Sciatic nerve (tissue), 2 donors: ENCODE data around the gene PADI2. TPM values are rescaled to one million over a fixed set of nuclear protein-coding genes. Genes with fewer than 3 reads are reported as not detected.

Experiments
- ATAC-seq: fragments of 200-7000 bp; cut with Tn5 transposase; one replicate; pipeline ENCODE4 v1.9.1; 2020; ENCODE audit warnings: mild to moderate bottlenecking, moderate library complexity
- DNase-seq: peaks from one replicate; pipeline ENCODE4 v3.0.0-alpha.2; 2020; ENCODE audit warnings: low spot score
- intact Hi-C: fragments of 100-400 bp; cut with DNase I; formaldehyde crosslinking; loops from one replicate; pipeline ENCODE4 v1.14.2; 2022
- total RNA-seq: library from RNA; stranded (reverse); fragmentation: NEBNext Ultra II Directional; extraction: Animal tissue kit (Norgen Biotek cat#: 25700); gene quantifications from one replicate; pipeline ENCODE4 v1.2.1, GENCODE V29; 2021
- donor health status: DM: no; HTN: no; CAD: no.
- donor health status: DM: no; HTN: no; CAD: no.

The PADI2 gene
- total RNA-seq, 1 donor from 2014 or later, result 21.2 TPM

- intact Hi-C loops, result no loop called here
- ATAC-seq (peak; percentile 27), DNase-seq (no peak)
These were observed 21.5 kb downstream of the PADI2 start for GRCh38 chr1:17097787-17098186.

- DNase-seq, result no peak
These were observed 22.1 kb downstream of the PADI2 start for GRCh38 chr1:17097147-17097546.

GRCh38 chr1:17096584-17096983, 22.7 kb downstream of the PADI2 start:
- ATAC-seq (no peak), DNase-seq (no peak)
- intact Hi-C loops, result no loop called here

More at GRCh38 chr1:17097147-17097546, 22.1 kb downstream of the PADI2 start:
- ATAC-seq, result no peak
- intact Hi-C loops, result no loop called here

GRCh38 chr1:17095141-17095540, 24.1 kb downstream of the PADI2 start:
- no peak for ATAC-seq

GRCh38 chr1:17094664-17095063, 24.6 kb downstream of the PADI2 start:
- ATAC-seq, result no peak
- intact Hi-C loops, result no loop called here
- no peak for DNase-seq

More at GRCh38 chr1:17095141-17095540, 24.1 kb downstream of the PADI2 start:
- intact Hi-C loops, result no loop called here
- DNase-seq, result no peak

GRCh38 chr1:17093822-17094393, 25.3 kb downstream of the PADI2 start:
- DNase-seq (no peak), ATAC-seq (no peak)
- intact Hi-C loops, result no loop called here

- DNase-seq, result no peak
- intact Hi-C loops, result no loop called here
- no peak for ATAC-seq
These were observed 28.0 kb downstream of the PADI2 start for GRCh38 chr1:17091252-17091651.

- DNase-seq (peak; percentile 75), ATAC-seq (peak; percentile 89)
- intact Hi-C loops, result no loop called here
These were observed 29.7 kb downstream of the PADI2 start for GRCh38 chr1:17089506-17089905.

GRCh38 chr1:17086751-17087150, 32.5 kb downstream of the PADI2 start:
- intact Hi-C loops, result no loop called here
- ATAC-seq, result no peak
- DNase-seq, result no peak

- ATAC-seq (no peak), DNase-seq (no peak)
These were observed 34.5 kb downstream of the PADI2 start for GRCh38 chr1:17084787-17085186.

GRCh38 chr1:17082761-17083160, 36.5 kb downstream of the PADI2 start:
- DNase-seq (no peak), ATAC-seq (no peak)
- intact Hi-C loops, result no loop called here

More at GRCh38 chr1:17084787-17085186, 34.5 kb downstream of the PADI2 start:
- intact Hi-C loops, result no loop called here

GRCh38 chr1:17081439-17081838, 37.8 kb downstream of the PADI2 start:
- ATAC-seq (no peak), DNase-seq (no peak)
- intact Hi-C loops, result no loop called here

- DNase-seq, result no peak
- intact Hi-C loops, result no loop called here
- no peak for ATAC-seq
These were observed 38.4 kb downstream of the PADI2 start for GRCh38 chr1:17080880-17081279.

- DNase-seq, result no peak
These were observed 39.0 kb downstream of the PADI2 start for GRCh38 chr1:17080085-17080759.

GRCh38 chr1:17078991-17079868, 40.0 kb downstream of the PADI2 start:
- no peak for ATAC-seq
- DNase-seq, result no peak
- intact Hi-C loops, result no loop called here

More at GRCh38 chr1:17080085-17080759, 39.0 kb downstream of the PADI2 start:
- no peak for ATAC-seq
- intact Hi-C loops, result no loop called here

GRCh38 chr1:17075470-17076255, 43.6 kb downstream of the PADI2 start:
- intact Hi-C loops, result no loop called here
- ATAC-seq (no peak), DNase-seq (no peak)

GRCh38 chr1:17071794-17072193, 47.5 kb downstream of the PADI2 start:
- intact Hi-C loops, result no loop called here
- DNase-seq, result no peak
- no peak for ATAC-seq

GRCh38 chr1:17070163-17070525, 49.1 kb downstream of the PADI2 start:
- intact Hi-C loops, result no loop called here
- ATAC-seq, result no peak

GRCh38 chr1:17069452-17070162, 49.6 kb downstream of the PADI2 start:
- DNase-seq (no peak), ATAC-seq (no peak)
- intact Hi-C loops, result no loop called here

More at GRCh38 chr1:17070163-17070525, 49.1 kb downstream of the PADI2 start:
- no peak for DNase-seq
